H9 (cell line): ENCODE measurements around the gene PARP2. TPM values are rescaled to one million over a fixed set of nuclear protein-coding genes. Genes with fewer than 3 reads are reported as not detected.

Experiments
- DNase-seq: peaks from one replicate; pipeline ENCODE4 v3.0.0-alpha.2; 2017
- H2AFZ ChIP-seq: one replicate; pipeline ENCODE4 v1.6.1; 2013; ENCODE audit warnings: mild to moderate bottlenecking, low read length, control low read depth, moderate library complexity
- H2AK5ac ChIP-seq: 2 replicates; pipeline ENCODE4 v1.6.1; 2013; ENCODE audit warnings: low read length, control low read depth, mixed read lengths; ENCODE audit not compliant: insufficient read length
- H2BK120ac ChIP-seq: one replicate; pipeline ENCODE4 v1.6.1; 2013; ENCODE audit warnings: low read depth, mild to moderate bottlenecking, low read length, control low read depth, inconsistent platforms; ENCODE audit not compliant: poor library complexity, severe bottlenecking
- H2BK12ac ChIP-seq: 2 replicates; pipeline ENCODE4 v1.6.1; 2013; ENCODE audit warnings: low read length, control low read depth, mixed read lengths, low read depth; ENCODE audit not compliant: insufficient read length
- H2BK15ac ChIP-seq: 2 replicates; pipeline ENCODE4 v1.6.1; 2013; ENCODE audit warnings: low read depth, low read length, control low read depth
- H2BK20ac ChIP-seq: one replicate; pipeline ENCODE4 v1.6.1; 2013; ENCODE audit warnings: low read depth, mild to moderate bottlenecking, low read length, control low read depth, inconsistent platforms; ENCODE audit not compliant: poor library complexity, severe bottlenecking
- H2BK5ac ChIP-seq: 2 replicates; pipeline ENCODE4 v1.6.1; 2013; ENCODE audit warnings: low read length, control low read depth, mixed read lengths; ENCODE audit not compliant: insufficient read length
- H3K14ac ChIP-seq: 2 replicates; pipeline ENCODE4 v1.6.1; 2013; ENCODE audit warnings: low read length, control low read depth; ENCODE audit not compliant: insufficient read depth
- H3K18ac ChIP-seq: 2 replicates; pipeline ENCODE4 v1.6.1; 2013; ENCODE audit warnings: low read depth, mild to moderate bottlenecking, mixed read lengths, low read length, control low read depth; ENCODE audit not compliant: insufficient read length
- H3K23ac ChIP-seq: 2 replicates; pipeline ENCODE4 v1.6.1; 2013; ENCODE audit warnings: low read length, control low read depth, mixed read lengths, low read depth; ENCODE audit not compliant: insufficient read length
- H3K23me2 ChIP-seq: 2 replicates; pipeline ENCODE4 v1.6.1; 2013; ENCODE audit warnings: low read depth, mild to moderate bottlenecking, mixed read lengths, low read length, control low read depth; ENCODE audit not compliant: insufficient read length, poor library complexity, severe bottlenecking
- H3K27ac ChIP-seq: 2 replicates; pipeline ENCODE4 v1.5.1; 2013; ENCODE audit warnings: low read length, control low read depth, mixed read lengths, low read depth; ENCODE audit not compliant: insufficient read length
- H3K27me3 ChIP-seq: 2 replicates; pipeline ENCODE4 v1.6.1; 2013; ENCODE audit warnings: low read length, control low read depth, inconsistent platforms; ENCODE audit not compliant: insufficient read depth
- H3K4ac ChIP-seq: 2 replicates; pipeline ENCODE4 v1.6.1; 2013; ENCODE audit warnings: low read depth, mild to moderate bottlenecking, control low read depth, inconsistent platforms, low read length, moderate library complexity
- H3K4me1 ChIP-seq: 2 replicates; pipeline ENCODE4 v1.6.1; 2013; ENCODE audit warnings: low read length, control low read depth, inconsistent platforms; ENCODE audit not compliant: insufficient read depth
- H3K4me2 ChIP-seq: 2 replicates; pipeline ENCODE4 v1.6.1; 2013; ENCODE audit warnings: low read length, control low read depth, mixed read lengths; ENCODE audit not compliant: insufficient read length, insufficient read depth
- H3K56ac ChIP-seq: 2 replicates; pipeline ENCODE4 v1.6.1; 2013; ENCODE audit warnings: low read depth, mild to moderate bottlenecking, mixed read lengths, low read length, control low read depth; ENCODE audit not compliant: insufficient read length
- H3K79me1 ChIP-seq: 2 replicates; pipeline ENCODE4 v1.6.1; 2013; ENCODE audit warnings: low read depth, mild to moderate bottlenecking, moderate library complexity, low read length, control low read depth, inconsistent platforms; ENCODE audit not compliant: insufficient read depth, poor library complexity, severe bottlenecking
- H3K79me2 ChIP-seq: 2 replicates; pipeline ENCODE4 v1.6.1; 2013; ENCODE audit warnings: low read length, control low read depth, inconsistent platforms; ENCODE audit not compliant: insufficient read depth
- H3K9ac ChIP-seq: 2 replicates; pipeline ENCODE4 v1.6.1; 2013; ENCODE audit warnings: low read length, control low read depth, mixed read lengths; ENCODE audit not compliant: insufficient read length; ENCODE audit errors: extremely low read depth
- H3K9me3 ChIP-seq: one replicate; pipeline ENCODE4 v1.6.1; 2013; ENCODE audit warnings: low read depth, low read length, inconsistent platforms; ENCODE audit not compliant: control insufficient read depth
- H3T11ph ChIP-seq: one replicate; pipeline ENCODE4 v1.6.1; 2013; ENCODE audit warnings: mild to moderate bottlenecking, low read length, control low read depth, inconsistent platforms
- H4K20me1 ChIP-seq: one replicate; pipeline ENCODE4 v1.6.1; 2013; ENCODE audit not compliant: control insufficient read depth, insufficient read length, insufficient read depth
- H4K5ac ChIP-seq: 2 replicates; pipeline ENCODE4 v1.6.1; 2013; ENCODE audit warnings: low read depth, mild to moderate bottlenecking, mixed read lengths, low read length, control low read depth; ENCODE audit not compliant: insufficient read length
- H4K8ac ChIP-seq: replicated peaks from 2 replicates; pipeline ENCODE4 v1.6.1; 2013; ENCODE audit warnings: low read length, control low read depth, mixed read lengths, low read depth; ENCODE audit not compliant: insufficient read length
- H4K91ac ChIP-seq: 2 replicates; pipeline ENCODE4 v1.6.1; 2013; ENCODE audit warnings: low read depth, mild to moderate bottlenecking, moderate library complexity, mixed read lengths, low read length, control low read depth; ENCODE audit not compliant: insufficient read length
- H3K27ac Mint-ChIP-seq, 3 experiments: 2 replicates in 2 of 3; 3 replicates in 1 of 3; pipeline ENCODE4 v1.8.0; 2020 to 2021; ENCODE audit warnings: mixed read lengths in 3 of 3, mild to moderate bottlenecking in 1 of 3, moderate library complexity in 1 of 3
- H3K27me3 Mint-ChIP-seq: 2 replicates; pipeline ENCODE4 v1.8.0; 2021; ENCODE audit warnings: low read depth, mild to moderate bottlenecking, moderate library complexity, mixed read lengths
- H3K36me3 Mint-ChIP-seq, 3 experiments: 2 replicates in 2 of 3; 3 replicates in 1 of 3; pipeline ENCODE4 v1.8.0; 2020 to 2021; ENCODE audit warnings: low read depth in 3 of 3, mixed read lengths in 3 of 3; ENCODE audit not compliant: insufficient read depth in 1 of 3
- H3K4me1 Mint-ChIP-seq, 2 experiments: 2 replicates each; pipeline ENCODE4 v1.8.0; 2020; ENCODE audit warnings: mixed read lengths in 2 of 2
- H3K4me3 Mint-ChIP-seq, 2 experiments: 2 replicates in 1 of 2; 3 replicates in 1 of 2; pipeline ENCODE4 v1.8.0; 2020 to 2021; ENCODE audit warnings: mild to moderate bottlenecking in 2 of 2, mixed read lengths in 2 of 2, moderate library complexity in 1 of 2
- H3K9me3 Mint-ChIP-seq, 2 experiments: 2 replicates in 1 of 2; 3 replicates in 1 of 2; pipeline ENCODE4 v1.8.0; 2020; ENCODE audit warnings: mild to moderate bottlenecking in 2 of 2, mixed read lengths in 2 of 2, moderate library complexity in 1 of 2
- CTCF ChIP-seq: fragments of 200-600 bp; sonication (generic); conservative IDR thresholded peaks from 3 replicates; pipeline ENCODE4 v1.8.0; 2021; ENCODE audit warnings: antibody characterized with exemption, mild to moderate bottlenecking
- WGBS: extraction: QIAGEN DNeasy Blood & Tissue Kit; methylation state at CpG from one replicate; pipeline ENCODE4 v1.1.7; 2013; ENCODE audit warnings: missing lambda C conversion rate, low lambda C conversion rate, mixed read lengths; ENCODE audit not compliant: insufficient read length; ENCODE audit errors: extremely low coverage; 5-methylcytosine and 5-hydroxymethylcytosine counted together
- total RNA-seq: library from RNA; stranded (reverse); gene quantifications from 2 replicates; pipeline ENCODE4 v1.2.1, GENCODE V29; 2021

The PARP2 gene
- total RNA-seq, 1 experiment from 2014 or later, result 25.4 TPM

DNA sequence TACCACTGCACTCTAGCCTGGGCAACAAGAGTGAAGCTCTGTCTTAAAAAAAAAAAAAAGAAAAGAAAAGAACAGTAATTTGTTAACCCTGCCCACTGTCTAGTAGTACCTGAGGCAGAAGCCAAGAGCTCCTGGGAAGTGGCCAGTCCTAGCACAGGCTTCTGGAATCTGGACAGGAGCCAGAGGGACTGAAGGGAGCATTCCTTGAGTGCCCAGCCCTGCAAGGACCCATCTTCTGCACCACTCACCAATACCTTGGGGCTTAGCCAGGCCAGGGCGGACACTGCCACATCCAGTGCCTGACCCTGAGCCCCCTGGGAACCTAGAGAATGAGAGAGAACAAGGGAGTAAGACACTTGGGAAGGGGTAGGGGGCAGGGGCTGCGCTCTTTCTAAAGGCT lies 33.7 kb downstream of the PARP2 start:
- TF ChIP-seq CTCF, result no peak
- Mint-ChIP-seq H3K36me3 (peaks cover 21 to 73% (median 63%) of the 10 kb centered on the region in 3 experiments; a peak in 6 of 7 replicates), H3K4me3 (no peak overlapping the region)

More for the DNA sequence above, 33.7 kb downstream of the PARP2 start:
- Histone ChIP-seq H2AK5ac (no peak overlapping the region), H2AFZ (no peak overlapping the region), H3K23ac (no peak overlapping the region), H3K9ac (no peak overlapping the region), H4K8ac (no peak overlapping the region), H3K14ac (no peak overlapping the region), H2BK5ac (no peak overlapping the region), H4K5ac (no peak overlapping the region), H3K4me2 (no peak overlapping the region), H4K20me1 (no peaks in the 10 kb centered on the region), H3K79me1 (no peaks in the 10 kb centered on the region), H3K79me2 (no peaks in the 10 kb centered on the region), H2BK120ac (no peak overlapping the region), H3K23me2 (no peaks in the 10 kb centered on the region), H3K4ac (no peak overlapping the region), H3K9me3 (no peaks in the 10 kb centered on the region), H3K27ac (no peak overlapping the region), H3K56ac (no peak overlapping the region), H3K4me1 (no peaks in the 10 kb centered on the region), H3T11ph (no peak overlapping the region), H2BK20ac (no peak overlapping the region), H3K18ac (no peak overlapping the region), H4K91ac (no peak overlapping the region), H2BK15ac (no peak overlapping the region), H3K27me3 (no peaks in the 10 kb centered on the region; the same call in 1 of the 2 replicates), H2BK12ac (no peak overlapping the region)
- no peak for DNase-seq
- Mint-ChIP-seq H3K9me3 (no peaks in the 10 kb centered on the region), H3K27ac (no peak overlapping the region), H3K27me3 (no peaks in the 10 kb centered on the region), H3K4me1 (no peaks in the 10 kb centered on the region)
- no CpG with 5 or more reads among the region's 2 CpGs for WGBS
